ENCODE data around the gene UQCC5. TPM values are rescaled to one million over a fixed set of nuclear protein-coding genes. Genes with fewer than 3 reads are reported as not detected.

Gene UQCC5
- total RNA-seq, 1 donor from 2014 or later: 16.3 TPM

- Histone ChIP-seq H3K27ac (no peak overlapping the region), H3K4me1 (peaks cover 53% of the 10 kb centered on the region), H3K27me3 (ENCODE audit: low read depth) (no peaks in the 10 kb centered on the region), H3K4me3 (no peak overlapping the region), H3K9me3 (no peaks in the 10 kb centered on the region), H3K36me3 (peaks cover 31% of the 10 kb centered on the region)
- DNase-seq (no peak), ATAC-seq (no peak)
- TF ChIP-seq CTCF (IDR thresholded peaks at IDR 0.05): no peak
- intact Hi-C loops (cut with DNase I): no loop called here
Observed at GRCh38 chr3:52539010-52539653, 2.7 kb downstream of the UQCC5 start.

DNA sequence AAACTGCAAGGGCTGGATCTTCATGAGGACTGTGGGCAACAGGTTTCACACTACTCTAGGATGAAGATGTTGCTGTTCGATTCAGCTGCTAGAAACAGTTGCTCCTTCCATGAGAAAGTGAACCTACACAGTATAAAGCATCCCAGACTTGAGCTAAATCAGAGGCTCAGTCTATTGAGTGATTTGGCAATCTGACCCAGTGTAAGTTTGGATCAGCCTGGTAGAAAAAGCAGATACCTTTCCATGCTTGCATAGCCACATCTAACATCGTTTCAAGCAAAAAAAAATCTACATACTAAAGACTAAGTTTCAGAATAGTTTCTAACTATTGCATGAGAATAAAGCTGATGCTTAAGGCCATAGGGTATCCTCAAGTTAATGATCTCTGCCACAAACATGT is 4.6 kb downstream of the UQCC5 start:
- Histone ChIP-seq H3K27me3 (ENCODE audit: low read depth) (no peaks in the 10 kb centered on the region), H3K4me3 (no peak overlapping the region), H3K9me3 (no peaks in the 10 kb centered on the region), H3K27ac (no peak overlapping the region), H3K4me1 (peaks cover 36% of the 10 kb centered on the region), H3K36me3 (peaks cover 43% of the 10 kb centered on the region)
- ATAC-seq (no peak), DNase-seq (no peak)
- intact Hi-C loops (cut with DNase I): no loop called here
- no peak for TF ChIP-seq CTCF (IDR thresholded peaks at IDR 0.05)

- ATAC-seq (peak; percentile 78 to 87), DNase-seq (no peak)
- TF ChIP-seq CTCF (IDR thresholded peaks at IDR 0.05): no peak
- H3K4me1 ChIP-seq: peaks cover 7% of the 10 kb centered on the region
- H3K9me3 ChIP-seq: no peaks in the 10 kb centered on the region
- H3K27me3 ChIP-seq (ENCODE audit: low read depth): no peaks in the 10 kb centered on the region
- intact Hi-C loops (cut with DNase I): no loop called here
- H3K36me3 ChIP-seq: peaks cover 81% of the 10 kb centered on the region
- no peak overlapping the region for H3K4me3 ChIP-seq
- peak overlapping the region; percentile 7 for H3K27ac ChIP-seq
Observed at GRCh38 chr3:52544937-52545336, 8.5 kb downstream of the UQCC5 start.

DNA sequence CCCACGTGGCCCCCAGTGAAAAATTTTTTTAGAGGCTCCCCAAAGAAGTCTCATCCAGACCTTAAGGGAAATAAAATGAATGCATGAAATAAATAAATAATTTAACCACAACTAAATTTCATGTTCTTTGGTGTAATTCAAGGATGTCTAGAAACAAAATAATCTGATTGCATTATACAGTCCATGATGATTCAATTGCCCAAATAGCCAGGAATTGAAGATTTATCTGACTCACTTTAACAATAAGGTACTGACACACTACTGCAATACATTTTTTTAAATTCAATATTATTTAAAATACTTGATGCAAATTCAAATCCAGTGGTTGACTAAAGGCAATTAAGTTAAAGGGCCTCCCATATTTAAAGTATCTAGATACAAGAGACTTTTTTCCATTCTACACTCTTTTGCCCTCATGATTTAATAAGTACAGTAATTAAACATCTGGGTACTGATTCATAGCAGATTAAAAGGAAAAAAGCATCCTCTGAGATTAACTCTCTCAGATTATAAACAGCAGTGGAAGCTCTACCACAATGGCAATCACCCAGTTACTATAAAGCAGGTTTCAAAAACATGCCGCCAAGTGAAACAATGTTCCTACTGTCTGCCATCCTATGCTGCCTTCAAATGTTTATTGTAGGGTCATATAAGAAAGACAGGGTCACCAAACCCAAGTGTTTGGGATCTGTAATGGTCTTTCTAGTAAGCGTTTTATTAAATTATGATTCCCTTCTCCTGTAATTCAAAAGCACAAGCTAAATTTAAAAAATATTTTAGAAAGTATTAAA is 9.9 kb downstream of the UQCC5 start:
- no peaks in the 10 kb centered on the region for H3K4me1 ChIP-seq
- no peak for TF ChIP-seq CTCF (IDR thresholded peaks at IDR 0.05)
- H3K9me3 ChIP-seq: no peaks in the 10 kb centered on the region
- no peak overlapping the region for H3K27ac ChIP-seq
- ATAC-seq (no peak), DNase-seq (no peak)
- intact Hi-C loops (cut with DNase I): no loop called here
- H3K4me3 ChIP-seq: no peak overlapping the region
- no peaks in the 10 kb centered on the region for H3K27me3 ChIP-seq (ENCODE audit: low read depth)
- peaks cover 81% of the 10 kb centered on the region for H3K36me3 ChIP-seq

- H3K27ac ChIP-seq: no peak overlapping the region
- no peak overlapping the region for H3K4me3 ChIP-seq
- intact Hi-C loops (cut with DNase I): no loop called here
- DNase-seq: no peak
- H3K4me1 ChIP-seq: no peaks in the 10 kb centered on the region
- ATAC-seq: no peak
- no peak for TF ChIP-seq CTCF (IDR thresholded peaks at IDR 0.05)
- H3K9me3 ChIP-seq: no peaks in the 10 kb centered on the region
- peaks cover 82% of the 10 kb centered on the region for H3K36me3 ChIP-seq
- no peaks in the 10 kb centered on the region for H3K27me3 ChIP-seq (ENCODE audit: low read depth)
Observed at GRCh38 chr3:52547143-52547542, 10.7 kb downstream of the UQCC5 start.
